Astrocyte of the spinal cord (primary cell): ENCODE results near the gene CHRNA4.

ENCODE experiments used
- DNase-seq: peaks from one replicate; pipeline ENCODE4 v3.0.0; 2011; ENCODE audit warnings: low read depth, low spot score
- H3K4me3 ChIP-seq: 2 replicates; pipeline ENCODE4 v1.5.1; 2011; ENCODE audit warnings: low read depth, mild to moderate bottlenecking, low read length, moderate library complexity
- CTCF ChIP-seq: IDR thresholded peaks from 2 replicates; pipeline ENCODE4 v1.5.1; 2012; ENCODE audit warnings: low read depth, mild to moderate bottlenecking, low read length, inconsistent platforms
- in situ Hi-C: cut with HindIII; loops from 2 replicates; pipeline ENCODE4 v1.10.0; 2017; ENCODE audit warnings: low sequenced_read_pairs

CHRNA4 gene

GRCh38 chr20:63316502-63316921, 44.6 kb downstream of the CHRNA4 start:
- in situ Hi-C loops, result no loop called here
- no peak overlapping the region for H3K4me3 ChIP-seq
- no peak for TF ChIP-seq CTCF
- DNase-seq, result no peak

- no peak for TF ChIP-seq CTCF
- in situ Hi-C loops, result no loop called here
- DNase-seq, result no peak
- no peak overlapping the region for H3K4me3 ChIP-seq
Measured at GRCh38 chr20:63315731-63316491, 45.2 kb downstream of the CHRNA4 start.

- no peak for TF ChIP-seq CTCF
- H3K4me3 ChIP-seq, result no peak overlapping the region
- DNase-seq, result no peak
- in situ Hi-C loops, result no loop called here
Measured at GRCh38 chr20:63315240-63315689, 45.9 kb downstream of the CHRNA4 start.

GRCh38 chr20:63314566-63315239, 46.4 kb downstream of the CHRNA4 start:
- no peak overlapping the region for H3K4me3 ChIP-seq
- DNase-seq, result no peak
- no peak for TF ChIP-seq CTCF
- in situ Hi-C loops, result no loop called here

- no peak for DNase-seq
- no peak for TF ChIP-seq CTCF
- in situ Hi-C loops, result no loop called here
- H3K4me3 ChIP-seq, result no peak overlapping the region
Measured at GRCh38 chr20:63314015-63314471, 47.1 kb downstream of the CHRNA4 start.

- H3K4me3 ChIP-seq, result no peak overlapping the region
- TF ChIP-seq CTCF, result no peak
- in situ Hi-C loops, result no loop called here
- no peak for DNase-seq
Measured at GRCh38 chr20:63313349-63314014, 47.7 kb downstream of the CHRNA4 start.
